MM.1S (cell line): Measurements from ENCODE around the gene UGT2B15.
"Not testable (repeated sequence)": the region's sequence is repeated elsewhere in the genome, so short reads cannot be mapped to it uniquely, and the experiment has no call there.

Experiments
- DNase-seq: peaks from one replicate; pipeline ENCODE4 v3.0.0-alpha.2; 2015
- H2AFZ ChIP-seq: fragments of 300-600 bp; sonication (generic); 2 replicates; pipeline ENCODE4 v1.6.0; 2016; ENCODE audit warnings: antibody characterized with exemption, low read length
- H3F3A ChIP-seq: fragments of 300-600 bp; sonication (generic); 2 replicates; pipeline ENCODE4 v1.6.1; 2016; ENCODE audit warnings: mild to moderate bottlenecking, antibody characterized with exemption, low read length, moderate library complexity, mixed read lengths; ENCODE audit not compliant: insufficient read depth
- H3K27ac ChIP-seq: fragments of 300-600 bp; sonication (generic); 2 replicates; pipeline ENCODE4 v1.5.1; 2016; ENCODE audit warnings: mild to moderate bottlenecking, low read length
- H3K27me3 ChIP-seq: fragments of 300-600 bp; sonication (generic); replicated peaks from 2 replicates; pipeline ENCODE4 v1.6.0; 2016; ENCODE audit warnings: low read length; ENCODE audit not compliant: insufficient read depth
- H3K36me3 ChIP-seq: fragments of 300-600 bp; sonication (generic); replicated peaks from 2 replicates; pipeline ENCODE4 v1.6.1; 2016; ENCODE audit warnings: mild to moderate bottlenecking, low read length, mixed read lengths; ENCODE audit not compliant: insufficient read depth
- H3K4me1 ChIP-seq: fragments of 300-600 bp; sonication (generic); 2 replicates; pipeline ENCODE4 v1.6.1; 2016; ENCODE audit warnings: low read length, mixed read lengths
- H3K4me2 ChIP-seq: fragments of 300-600 bp; sonication (generic); 2 replicates; pipeline ENCODE4 v1.6.0; 2016; ENCODE audit warnings: low read depth, low read length
- H3K4me3 ChIP-seq: fragments of 300-600 bp; sonication (generic); 2 replicates; pipeline ENCODE4 v1.5.1; 2016; ENCODE audit warnings: low read length, mixed read lengths
- H3K79me2 ChIP-seq: fragments of 300-600 bp; sonication (generic); 2 replicates; pipeline ENCODE4 v1.6.1; 2016; ENCODE audit warnings: mixed run types, low read length, mixed read lengths
- H3K9ac ChIP-seq: fragments of 300-600 bp; sonication (generic); 2 replicates; pipeline ENCODE4 v1.6.1; 2016; ENCODE audit warnings: low read length, mixed read lengths
- H3K9me2 ChIP-seq: fragments of 300-600 bp; sonication (generic); replicated peaks from 2 replicates; pipeline ENCODE4 v1.6.1; 2016; ENCODE audit warnings: mild to moderate bottlenecking, low read length, mixed read lengths; ENCODE audit not compliant: insufficient read depth
- H3K9me3 ChIP-seq: fragments of 300-600 bp; sonication (generic); replicated peaks from 2 replicates; pipeline ENCODE4 v1.6.1; 2016; ENCODE audit warnings: mild to moderate bottlenecking, low read length, mixed read lengths; ENCODE audit not compliant: insufficient read depth
- H4K20me1 ChIP-seq: fragments of 300-600 bp; sonication (generic); 2 replicates; pipeline ENCODE4 v1.6.1; 2016; ENCODE audit warnings: mild to moderate bottlenecking, low read length, moderate library complexity, mixed read lengths; ENCODE audit not compliant: insufficient read depth
- CTCF ChIP-seq: fragments of 300-600 bp; sonication (generic); IDR thresholded peaks from 2 replicates; pipeline ENCODE4 v1.5.1; 2016; ENCODE audit warnings: antibody characterized with exemption, low read length, mixed read lengths
- EZH2 ChIP-seq: fragments of 300-600 bp; sonication (generic); optimal IDR thresholded peaks from 2 replicates; pipeline ENCODE3; 2017; ENCODE audit warnings: low read depth, mild to moderate bottlenecking, antibody characterized with exemption, low read length, mixed read lengths
- EZH2phosphoT487 ChIP-seq: fragments of 300-600 bp; sonication (generic); IDR thresholded peaks from 2 replicates; pipeline ENCODE4 v1.6.1; 2018; ENCODE audit warnings: antibody characterized with exemption, low read length

Gene UGT2B15

GRCh38 chr4:68714400-68714799, 43.9 kb upstream of the UGT2B15 start:
- TF ChIP-seq EZH2 = no peak
- H2AFZ ChIP-seq = no peak overlapping the region

GRCh38 chr4:68712207-68712606, 41.8 kb upstream of the UGT2B15 start:
- H3K9ac ChIP-seq = no peak overlapping the region
- H3F3A ChIP-seq = no peaks in the 10 kb centered on the region
- no peak overlapping the region for H2AFZ ChIP-seq
- H3K27ac ChIP-seq = no peak overlapping the region
- H3K9me3 ChIP-seq = no peaks in the 10 kb centered on the region
- H3K36me3 ChIP-seq = no peaks in the 10 kb centered on the region
- H3K79me2 ChIP-seq = no peaks in the 10 kb centered on the region
- H3K27me3 ChIP-seq = no peaks in the 10 kb centered on the region
- no peaks in the 10 kb centered on the region for H4K20me1 ChIP-seq
- no peak overlapping the region for H3K4me3 ChIP-seq
- no peaks in the 10 kb centered on the region for H3K9me2 ChIP-seq
- no peaks in the 10 kb centered on the region for H3K4me1 ChIP-seq
- TF ChIP-seq CTCF (no peak), EZH2 (no peak), EZH2phosphoT487 (no peak)
- no peak for DNase-seq
- no peak overlapping the region for H3K4me2 ChIP-seq

More at GRCh38 chr4:68714400-68714799, 43.9 kb upstream of the UGT2B15 start:
- no peaks in the 10 kb centered on the region for H3K9me2 ChIP-seq
- no peak overlapping the region for H3K4me3 ChIP-seq
- H3K36me3 ChIP-seq = no peaks in the 10 kb centered on the region
- H3K9ac ChIP-seq = no peak overlapping the region
- no peaks in the 10 kb centered on the region for H3K79me2 ChIP-seq
- no peak overlapping the region for H3K4me2 ChIP-seq
- H3K27me3 ChIP-seq = no peaks in the 10 kb centered on the region
- no peak overlapping the region for H3K27ac ChIP-seq
- peaks cover 3% of the 10 kb centered on the region; the same call in 1 of the 2 replicates for H3K4me1 ChIP-seq
- H3F3A ChIP-seq = no peaks in the 10 kb centered on the region
- DNase-seq = no peak
- no peaks in the 10 kb centered on the region for H4K20me1 ChIP-seq
- H3K9me3 ChIP-seq = no peaks in the 10 kb centered on the region

- no peaks in the 10 kb centered on the region for H4K20me1 ChIP-seq
- TF ChIP-seq CTCF (no peak), EZH2 (no peak), EZH2phosphoT487 (no peak)
- H3K4me3 ChIP-seq = no peak overlapping the region
- H3K4me1 ChIP-seq = no peaks in the 10 kb centered on the region
- no peaks in the 10 kb centered on the region for H3K9me3 ChIP-seq
- H2AFZ ChIP-seq = no peak overlapping the region
- no peak overlapping the region for H3K9ac ChIP-seq
- no peaks in the 10 kb centered on the region for H3K27me3 ChIP-seq
- H3K36me3 ChIP-seq = no peaks in the 10 kb centered on the region
- H3K4me2 ChIP-seq = no peak overlapping the region
- H3K27ac ChIP-seq = no peak overlapping the region
- no peaks in the 10 kb centered on the region for H3F3A ChIP-seq
- H3K9me2 ChIP-seq = no peaks in the 10 kb centered on the region
- DNase-seq = no peak
- no peaks in the 10 kb centered on the region for H3K79me2 ChIP-seq
Observed at GRCh38 chr4:68708566-68708965, 38.1 kb upstream of the UGT2B15 start.

- not testable (repeated sequence) for H3K36me3 ChIP-seq, DNase-seq, H3F3A ChIP-seq, H3K27me3 ChIP-seq, H3K9ac ChIP-seq, H3K9me2 ChIP-seq, H2AFZ ChIP-seq, H3K4me2 ChIP-seq, H3K27ac ChIP-seq, H3K4me1 ChIP-seq, H3K79me2 ChIP-seq, H4K20me1 ChIP-seq, H3K4me3 ChIP-seq, H3K9me3 ChIP-seq
Observed at GRCh38 chr4:68703168-68703567, 32.7 kb upstream of the UGT2B15 start.
